DOHH2 (cell line): ENCODE results near the gene TTLL3.

Source experiments
- H3F3A ChIP-seq: fragments of 200-600 bp; sonication (generic), shearing (Covaris generic); 2 replicates; pipeline ENCODE4 v1.6.0; 2016; ENCODE audit warnings: antibody characterized with exemption, mild to moderate bottlenecking; ENCODE audit not compliant: control insufficient read depth, insufficient read depth
- H3K27ac ChIP-seq: fragments of 200-600 bp; sonication (generic); 2 replicates; pipeline ENCODE4 v1.5.1; 2014; ENCODE audit warnings: low read depth, mild to moderate bottlenecking, low read length, moderate library complexity
- H3K27me3 ChIP-seq: fragments of 200-600 bp; sonication (generic); 2 replicates; pipeline ENCODE4 v1.6.1; 2014; ENCODE audit warnings: mild to moderate bottlenecking, low read length, mixed read lengths; ENCODE audit not compliant: control insufficient read depth
- H3K36me3 ChIP-seq: fragments of 200-600 bp; sonication (generic); 2 replicates; pipeline ENCODE4 v1.6.1; 2014; ENCODE audit warnings: mild to moderate bottlenecking, low read length, moderate library complexity, mixed read lengths; ENCODE audit not compliant: control insufficient read depth
- H3K4me1 ChIP-seq: fragments of 200-600 bp; sonication (generic); 2 replicates; pipeline ENCODE4 v1.6.1; 2014; ENCODE audit warnings: mild to moderate bottlenecking, low read length, mixed read lengths; ENCODE audit not compliant: control insufficient read depth
- H3K4me2 ChIP-seq: fragments of 200-600 bp; sonication (generic); 2 replicates; pipeline ENCODE4 v1.6.0; 2014; ENCODE audit warnings: mild to moderate bottlenecking, low read length, moderate library complexity
- H3K4me3 ChIP-seq: fragments of 200-600 bp; sonication (generic); 2 replicates; pipeline ENCODE4 v1.5.1; 2014; ENCODE audit warnings: mild to moderate bottlenecking, low read length, mixed read lengths
- H3K79me2 ChIP-seq: fragments of 200-600 bp; sonication (generic); 2 replicates; pipeline ENCODE4 v1.6.1; 2014; ENCODE audit warnings: mild to moderate bottlenecking, low read length, mixed read lengths; ENCODE audit not compliant: control insufficient read depth
- H3K9me2 ChIP-seq: fragments of 200-600 bp; sonication (generic); replicated peaks from 2 replicates; pipeline ENCODE4 v1.6.1; 2014; ENCODE audit warnings: mild to moderate bottlenecking, low read length, mixed read lengths; ENCODE audit not compliant: control insufficient read depth
- H3K9me3 ChIP-seq: fragments of 200-600 bp; sonication (generic); 2 replicates; pipeline ENCODE4 v1.6.1; 2014; ENCODE audit warnings: antibody characterized with exemption, low read length, mixed read lengths; ENCODE audit not compliant: control insufficient read depth, insufficient read depth
- H4K20me1 ChIP-seq: fragments of 200-600 bp; sonication (generic); 2 replicates; pipeline ENCODE4 v1.6.0; 2014; ENCODE audit warnings: low read depth, mild to moderate bottlenecking, antibody characterized with exemption, low read length, moderate library complexity; ENCODE audit not compliant: control insufficient read depth, insufficient read depth
- EZH2phosphoT487 ChIP-seq: fragments of 200-600 bp; sonication (generic); IDR thresholded peaks from 2 replicates; pipeline ENCODE4 v1.6.1; 2017; ENCODE audit warnings: borderline replicate concordance, mild to moderate bottlenecking, antibody characterized with exemption, low read length, moderate library complexity, mixed read lengths
- TF ChIP-seq, protein P1 (sequence below): fragments of 200-600 bp; sonication (generic); IDR thresholded peaks from one replicate; pipeline ENCODE4 v1.5.1; 2014; ENCODE audit warnings: antibody characterized with exemption, mild to moderate bottlenecking, low read depth, low read length; ENCODE audit not compliant: poor library complexity, severe bottlenecking

TTLL3 gene

DNA sequence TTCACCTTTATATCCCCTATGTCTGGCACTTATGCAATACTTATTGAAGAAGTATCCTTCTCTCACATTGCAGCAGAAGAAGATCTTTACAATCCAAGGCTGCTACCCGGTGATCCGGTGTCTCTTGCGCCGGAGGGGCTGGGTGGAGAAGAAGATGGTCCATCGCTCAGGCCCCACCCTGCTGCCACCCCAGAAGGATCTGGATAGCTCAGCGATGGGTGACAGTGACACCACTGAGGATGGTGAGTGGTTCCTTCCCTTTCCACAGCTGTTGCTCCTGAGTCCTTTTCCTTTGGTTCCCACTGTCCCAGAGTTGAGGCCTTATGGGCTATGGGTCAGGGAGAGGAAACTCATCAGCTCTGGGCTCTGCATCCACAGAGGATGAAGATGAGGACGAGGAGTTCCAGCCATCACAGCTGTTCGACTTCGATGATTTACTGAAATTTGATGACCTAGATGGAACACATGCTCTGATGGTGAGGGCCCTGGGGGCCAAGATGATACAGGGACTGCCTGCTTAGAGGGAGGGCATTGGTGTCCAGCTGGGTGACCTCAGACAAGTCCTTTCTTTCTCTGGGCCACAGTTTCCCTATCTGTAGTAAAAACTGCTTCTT is 2.9 kb downstream of the TTLL3 start:
- Histone ChIP-seq H3K36me3 (peaks cover 28% of the 10 kb centered on the region), H3K9me3 (no peaks in the 10 kb centered on the region)

DNA sequence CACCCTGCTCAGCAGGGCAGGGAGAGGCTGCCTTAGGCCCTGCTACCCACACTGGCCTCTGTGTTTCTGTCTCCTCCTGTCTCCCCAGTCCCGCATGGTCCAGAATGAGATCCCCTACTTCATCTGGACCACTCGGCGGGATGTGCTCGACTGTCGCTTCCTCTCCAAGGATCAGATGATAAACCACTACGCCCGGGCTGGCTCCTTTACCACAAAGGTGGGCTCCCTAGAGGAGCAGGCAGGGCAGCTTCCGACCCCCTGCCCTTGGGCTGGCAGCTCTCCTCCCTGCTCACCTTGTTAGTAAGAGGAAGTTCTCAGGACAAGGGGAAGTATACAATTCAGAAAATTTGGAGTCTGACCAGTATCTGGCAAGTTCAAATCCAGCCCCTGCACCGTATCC is 5.9 kb downstream of the TTLL3 start:
- Histone ChIP-seq H3K9me3 (no peaks in the 10 kb centered on the region), H3K27me3 (no peaks in the 10 kb centered on the region), H3F3A (no peaks in the 10 kb centered on the region), H3K4me1 (no peaks in the 10 kb centered on the region), H4K20me1 (no peaks in the 10 kb centered on the region), H3K27ac (no peak overlapping the region), H3K4me3 (no peak overlapping the region), H3K4me2 (no peak overlapping the region), H3K9me2 (no peaks in the 10 kb centered on the region), H3K79me2 (no peaks in the 10 kb centered on the region), H3K36me3 (peaks cover 13% of the 10 kb centered on the region)
- TF ChIP-seq, protein P1, sequence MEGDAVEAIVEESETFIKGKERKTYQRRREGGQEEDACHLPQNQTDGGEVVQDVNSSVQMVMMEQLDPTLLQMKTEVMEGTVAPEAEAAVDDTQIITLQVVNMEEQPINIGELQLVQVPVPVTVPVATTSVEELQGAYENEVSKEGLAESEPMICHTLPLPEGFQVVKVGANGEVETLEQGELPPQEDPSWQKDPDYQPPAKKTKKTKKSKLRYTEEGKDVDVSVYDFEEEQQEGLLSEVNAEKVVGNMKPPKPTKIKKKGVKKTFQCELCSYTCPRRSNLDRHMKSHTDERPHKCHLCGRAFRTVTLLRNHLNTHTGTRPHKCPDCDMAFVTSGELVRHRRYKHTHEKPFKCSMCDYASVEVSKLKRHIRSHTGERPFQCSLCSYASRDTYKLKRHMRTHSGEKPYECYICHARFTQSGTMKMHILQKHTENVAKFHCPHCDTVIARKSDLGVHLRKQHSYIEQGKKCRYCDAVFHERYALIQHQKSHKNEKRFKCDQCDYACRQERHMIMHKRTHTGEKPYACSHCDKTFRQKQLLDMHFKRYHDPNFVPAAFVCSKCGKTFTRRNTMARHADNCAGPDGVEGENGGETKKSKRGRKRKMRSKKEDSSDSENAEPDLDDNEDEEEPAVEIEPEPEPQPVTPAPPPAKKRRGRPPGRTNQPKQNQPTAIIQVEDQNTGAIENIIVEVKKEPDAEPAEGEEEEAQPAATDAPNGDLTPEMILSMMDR, result no peak

More for the DNA sequence above, 2.9 kb downstream of the TTLL3 start:
- TF ChIP-seq, protein P1, result no peak
- no peak for TF ChIP-seq EZH2phosphoT487
- H3K27me3 ChIP-seq, result no peaks in the 10 kb centered on the region
- no peak overlapping the region for H3K4me3 ChIP-seq
- peaks cover 10% of the 10 kb centered on the region for H3F3A ChIP-seq
- no peak overlapping the region for H3K27ac ChIP-seq
- no peaks in the 10 kb centered on the region for H3K9me2 ChIP-seq
- no peak overlapping the region for H3K4me2 ChIP-seq
- no peaks in the 10 kb centered on the region for H3K79me2 ChIP-seq
- peaks cover 24% of the 10 kb centered on the region for H3K4me1 ChIP-seq
- H4K20me1 ChIP-seq, result no peaks in the 10 kb centered on the region

DNA sequence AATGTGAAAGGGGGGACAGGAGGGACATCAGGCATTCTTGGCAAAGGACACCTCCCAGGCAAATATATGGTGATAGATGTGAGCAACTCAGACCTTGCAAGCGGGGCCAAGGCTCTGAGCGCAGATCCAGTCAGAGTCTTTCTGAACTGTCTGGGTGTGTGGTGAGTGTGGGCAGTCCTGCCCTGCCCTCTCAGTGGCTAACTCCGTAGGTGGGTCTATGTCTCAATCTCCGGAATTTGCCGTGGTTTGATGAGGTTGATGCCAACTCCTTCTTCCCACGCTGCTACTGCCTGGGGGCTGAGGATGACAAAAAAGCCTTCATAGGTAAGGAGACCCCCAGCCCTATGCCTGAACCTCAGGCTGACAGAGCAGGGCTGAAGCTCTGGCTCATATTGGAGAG is 7.4 kb downstream of the TTLL3 start:
- no peaks in the 10 kb centered on the region for H3K4me1 ChIP-seq
- H3F3A ChIP-seq, result no peaks in the 10 kb centered on the region
- no peaks in the 10 kb centered on the region for H4K20me1 ChIP-seq
- no peak overlapping the region for H3K27ac ChIP-seq
- H3K9me2 ChIP-seq, result no peaks in the 10 kb centered on the region
- no peaks in the 10 kb centered on the region for H3K79me2 ChIP-seq
- H3K4me2 ChIP-seq, result no peak overlapping the region
- H3K27me3 ChIP-seq, result no peaks in the 10 kb centered on the region
- no peak overlapping the region for H3K4me3 ChIP-seq
- no peaks in the 10 kb centered on the region for H3K9me3 ChIP-seq
- TF ChIP-seq, protein P1, result no peak
- no peak for TF ChIP-seq EZH2phosphoT487
- H3K36me3 ChIP-seq, result peaks cover 7% of the 10 kb centered on the region; the same call in 1 of the 2 replicates
